ENCODE data around the gene TCEAL8. TPM values are rescaled to one million over a fixed set of nuclear protein-coding genes. Genes with fewer than 3 reads are reported as not detected.
"Not testable (repeated sequence)": the region's sequence is repeated elsewhere in the genome, so short reads cannot be mapped to it uniquely, and the experiment has no call there.

The TCEAL8 gene
- 27.8 and 30.0 TPM in 2 replicates for total RNA-seq

- intact Hi-C loops (cut with micrococcal nuclease), result loop anchor here (1.0 to 2.0 kb wide), 4 partner anchors 40 to 432 kb away; partner anchors contain the start of genes BEX4 and MORF4L2
Measured at GRCh38 chrX:103254921-103255493, at the start of gene TCEAL8. Gene TCEAL8, minus strand, starts transcription at chrX:103255155. Its CDS starts 1,176 bp downstream, at chrX:103253979.

- intact Hi-C loops (cut with micrococcal nuclease), result no loop called here
Measured at GRCh38 chrX:103304705-103305104, 49.8 kb upstream of the TCEAL8 start.

- intact Hi-C loops (cut with micrococcal nuclease), result no loop called here
Measured at GRCh38 chrX:103293118-103293517, 38.2 kb upstream of the TCEAL8 start.

- intact Hi-C loops (cut with micrococcal nuclease), result no loop called here
Measured at GRCh38 chrX:103279624-103280023, 24.7 kb upstream of the TCEAL8 start.

- intact Hi-C loops (cut with micrococcal nuclease), result no loop called here
Measured at GRCh38 chrX:103276581-103277002, 21.6 kb upstream of the TCEAL8 start, which contains the start of gene TCEAL5. Gene TCEAL5, minus strand, starts transcription at chrX:103276750. Its CDS starts 2,187 bp downstream, at chrX:103274563.

GRCh38 chrX:103275947-103276567 lies 21.1 kb upstream of the TCEAL8 start:
- intact Hi-C loops (cut with micrococcal nuclease), result no loop called here

GRCh38 chrX:103274284-103274683 lies 19.3 kb upstream of the TCEAL8 start:
- intact Hi-C loops (cut with micrococcal nuclease), result no loop called here

GRCh38 chrX:103258275-103258674 lies 3.3 kb upstream of the TCEAL8 start:
- intact Hi-C loops (cut with micrococcal nuclease), result no loop called here

- intact Hi-C loops (cut with micrococcal nuclease), result no loop called here
Measured at GRCh38 chrX:103256651-103257050, 1.7 kb upstream of the TCEAL8 start.

GRCh38 chrX:103254171-103254824 lies 657 bp downstream of the TCEAL8 start:
- intact Hi-C loops (cut with micrococcal nuclease), result loop anchor here (2.0 kb wide), 1 partner anchor 433 kb away; the partner anchor contains the start of gene MORF4L2

- intact Hi-C loops (cut with micrococcal nuclease), result loop anchor here (2.0 kb wide), 1 partner anchor 433 kb away; the partner anchor contains the start of gene MORF4L2
Measured at GRCh38 chrX:103253608-103254007, 1.3 kb downstream of the TCEAL8 start.

GRCh38 chrX:103250977-103251376 lies 4.0 kb downstream of the TCEAL8 start:
- intact Hi-C loops (cut with micrococcal nuclease), result no loop called here

- intact Hi-C loops (cut with micrococcal nuclease), result loop anchor here (2.0 kb wide), 1 partner anchor 299 kb away; no protein-coding TSS in a partner anchor
Measured at GRCh38 chrX:103249805-103250204, 5.2 kb downstream of the TCEAL8 start.

- intact Hi-C loops (cut with micrococcal nuclease), result loop anchor here (1.0 to 2.0 kb wide), 2 partner anchors 37 to 298 kb away; no protein-coding TSS in a partner anchor
Measured at GRCh38 chrX:103248553-103248952, 6.4 kb downstream of the TCEAL8 start.

GRCh38 chrX:103240155-103240554 lies 14.8 kb downstream of the TCEAL8 start:
- intact Hi-C loops (cut with micrococcal nuclease), result no loop called here

- intact Hi-C loops (cut with micrococcal nuclease), result no loop called here
Measured at GRCh38 chrX:103236296-103236695, 18.7 kb downstream of the TCEAL8 start.

- intact Hi-C loops (cut with micrococcal nuclease), result not testable (repeated sequence)
Measured at GRCh38 chrX:103235608-103236007, 19.3 kb downstream of the TCEAL8 start.

GRCh38 chrX:103234869-103235268 lies 20.1 kb downstream of the TCEAL8 start:
- intact Hi-C loops (cut with micrococcal nuclease), result no loop called here

- intact Hi-C loops (cut with micrococcal nuclease), result no loop called here
Measured at GRCh38 chrX:103233263-103233662, 21.7 kb downstream of the TCEAL8 start.

GRCh38 chrX:103225918-103226317 lies 29.0 kb downstream of the TCEAL8 start:
- intact Hi-C loops (cut with micrococcal nuclease), result not testable (repeated sequence)

GRCh38 chrX:103220511-103221323 lies 34.2 kb downstream of the TCEAL8 start:
- intact Hi-C loops (cut with micrococcal nuclease), result no loop called here
